SKM-1 treated with dmso at 0.1 percent for 144 hours (cell line): ENCODE results near the gene PAM16.
"Not testable (repeated sequence)": the region's sequence is repeated elsewhere in the genome, so short reads cannot be mapped to it uniquely, and the experiment has no call there.

Experiments
- DNase-seq: peaks from one replicate; lab custom pipeline; 2025; ENCODE audit not compliant: unreplicated experiment; lab: John Stamatoyannopoulos, UW

Gene PAM16

GRCh38 chr16:4336701-4337539 is 14.2 kb downstream of the PAM16 start:
- no peak for DNase-seq

- no peak for DNase-seq
Observed at GRCh38 chr16:4334724-4335495, 16.2 kb downstream of the PAM16 start.

GRCh38 chr16:4333714-4334113 is 17.4 kb downstream of the PAM16 start:
- DNase-seq: not testable (repeated sequence)

- DNase-seq: no peak
Observed at GRCh38 chr16:4333308-4333638, 17.8 kb downstream of the PAM16 start.

- DNase-seq: no peak
Observed at GRCh38 chr16:4332623-4333307, 18.4 kb downstream of the PAM16 start.

GRCh38 chr16:4332083-4332482 is 19.0 kb downstream of the PAM16 start:
- no peak for DNase-seq

- peak; percentile 46 for DNase-seq
Observed at GRCh38 chr16:4330277-4330874, 20.7 kb downstream of the PAM16 start.

- DNase-seq: no peak
Observed at GRCh38 chr16:4328782-4329775, 22.0 kb downstream of the PAM16 start.

- DNase-seq: peak; percentile 71
Observed at GRCh38 chr16:4328046-4328781, 22.9 kb downstream of the PAM16 start.

- no peak for DNase-seq
Observed at GRCh38 chr16:4327386-4328045, 23.6 kb downstream of the PAM16 start.

- DNase-seq: peak; percentile 63
Observed at GRCh38 chr16:4325253-4325758, 25.8 kb downstream of the PAM16 start.

- DNase-seq: no peak
Observed at GRCh38 chr16:4324492-4325252, 26.4 kb downstream of the PAM16 start.

GRCh38 chr16:4323845-4324488 is 27.2 kb downstream of the PAM16 start:
- DNase-seq: no peak

GRCh38 chr16:4323071-4323844 is 27.9 kb downstream of the PAM16 start:
- DNase-seq: no peak

GRCh38 chr16:4322121-4323052 is 28.7 kb downstream of the PAM16 start:
- no peak for DNase-seq
